Measurements from ENCODE around the gene TOMM40. TPM values are rescaled to one million over a fixed set of nuclear protein-coding genes. Genes with fewer than 3 reads are reported as not detected.

TOMM40 gene
- total RNA-seq (2022; extraction: Qiagen RNA extraction) = 188 to 264 TPM (median 240 TPM) in 5 replicates

DNA sequence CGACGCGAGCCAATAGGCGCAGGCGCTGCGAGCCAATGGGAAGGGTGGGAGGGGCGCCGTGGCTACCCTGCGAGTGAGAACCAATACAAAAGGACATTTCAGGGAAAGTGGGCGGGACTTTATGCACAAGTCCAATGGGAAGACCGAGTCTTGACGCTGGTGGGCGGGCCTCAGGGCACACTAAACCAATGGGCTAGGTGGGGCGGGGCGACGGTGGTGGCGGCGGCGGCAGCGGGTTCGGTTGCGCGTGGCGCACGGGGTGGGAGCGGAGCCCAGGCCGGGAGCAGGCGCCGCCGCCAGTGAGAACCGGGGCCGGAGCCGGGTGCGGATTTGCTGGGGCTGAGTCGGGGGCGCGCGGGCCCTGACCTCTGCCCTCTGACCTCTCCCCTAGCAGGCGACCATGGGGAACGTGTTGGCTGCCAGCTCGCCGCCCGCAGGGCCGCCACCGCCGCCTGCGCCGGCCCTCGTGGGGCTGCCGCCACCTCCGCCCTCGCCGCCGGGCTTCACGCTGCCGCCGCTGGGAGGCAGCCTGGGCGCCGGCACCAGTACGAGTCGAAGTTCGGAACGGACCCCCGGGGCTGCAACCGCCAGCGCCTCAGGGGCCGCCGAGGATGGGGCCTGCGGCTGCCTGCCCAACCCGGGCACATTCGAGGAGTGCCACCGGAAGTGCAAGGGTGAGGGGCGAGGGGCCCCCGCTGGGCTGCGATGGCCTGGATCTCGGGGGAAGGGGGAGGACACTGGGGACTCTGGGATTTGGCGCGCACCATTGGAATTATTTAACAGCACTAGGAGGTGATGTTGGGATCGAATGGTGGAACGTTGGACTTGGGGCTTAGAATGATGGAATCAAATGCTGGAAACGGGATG lies at the start of gene TOMM40:
TSS of gene TOMM40 (plus strand) at position 239 of the 867 bp plus-strand sequence. CDS start at position 401, 162 bp downstream.

GRCh38 chr19:44845612-44846454 lies 45.2 kb upstream of the TOMM40 start, which contains the start of gene NECTIN2:
Gene NECTIN2, plus strand, starts transcription at chr19:44846297. Its CDS starts 229 bp downstream, at chr19:44846526.

GRCh38 chr19:44905437-44906160 lies 14.5 kb downstream of the TOMM40 start, which contains the start of gene APOE:
Gene APOE, plus strand, starts transcription at chr19:44905796. Its CDS starts 829 bp downstream, at chr19:44906625.

GRCh38 chr19:44914433-44915206 lies 23.6 kb downstream of the TOMM40 start, which contains the start of gene APOC1:
Gene APOC1, plus strand, starts transcription at chr19:44914608. Its CDS starts 284 bp downstream, at chr19:44914892.

GRCh38 chr19:44942067-44942571 lies 51.1 kb downstream of the TOMM40 start, which contains the start of gene APOC4:
Gene APOC4, plus strand, starts transcription at chr19:44942237. Its CDS starts 41 bp downstream, at chr19:44942278.

Other genes starting within 250 kb of the TOMM40 start
- 102 to 134 TPM (median 128 TPM) in 5 replicates for gene PVR, start 247.3 kb upstream of the TOMM40 start, total RNA-seq (2022; extraction: Qiagen RNA extraction)
- 6.3 to 12.6 TPM (median 10.0 TPM) in 5 replicates for gene CEACAM19, start 219.8 kb upstream of the TOMM40 start, total RNA-seq (2022; extraction: Qiagen RNA extraction)
- gene CEACAM16, start 192.1 kb upstream of the TOMM40 start, total RNA-seq (2022; extraction: Qiagen RNA extraction) = 0.05 to 0.14 TPM (median 0.08 TPM) in 4 of 5 replicates, not detected in the other
- 25.7 to 66.4 TPM (median 59.5 TPM) in 5 replicates for gene BCL3, start 142.5 kb upstream of the TOMM40 start, total RNA-seq (2022; extraction: Qiagen RNA extraction)
- gene CBLC, start 113.4 kb upstream of the TOMM40 start, total RNA-seq (2022; extraction: Qiagen RNA extraction) = 0.06 TPM in 1 of 5 replicates, not detected in the others
- 56.0 to 89.4 TPM (median 81.7 TPM) in 5 replicates for gene BCAM, start 82.2 kb upstream of the TOMM40 start, total RNA-seq (2022; extraction: Qiagen RNA extraction)
- 68.1 to 82.4 TPM (median 79.9 TPM) in 5 replicates for gene NECTIN2, start 45.0 kb upstream of the TOMM40 start, total RNA-seq (2022; extraction: Qiagen RNA extraction)
- 10.3 to 17.3 TPM (median 12.0 TPM) in 5 replicates for gene APOE, start 14.5 kb downstream of the TOMM40 start, total RNA-seq (2022; extraction: Qiagen RNA extraction)
- 91.2 to 130 TPM (median 94.0 TPM) in 5 replicates for gene APOC1, start 23.4 kb downstream of the TOMM40 start, total RNA-seq (2022; extraction: Qiagen RNA extraction)
- not detected in 5 replicates for gene APOC4, start 51.0 kb downstream of the TOMM40 start, total RNA-seq (2022; extraction: Qiagen RNA extraction)
- gene APOC2, start 54.8 kb downstream of the TOMM40 start, total RNA-seq (2022; extraction: Qiagen RNA extraction) = not detected in 5 replicates
- 119 to 206 TPM (median 194 TPM) in 5 replicates for gene CLPTM1, start 64.1 kb downstream of the TOMM40 start, total RNA-seq (2022; extraction: Qiagen RNA extraction)
- gene RELB, start 110.2 kb downstream of the TOMM40 start, total RNA-seq (2022; extraction: Qiagen RNA extraction) = 21.2 to 36.9 TPM (median 33.8 TPM) in 5 replicates
- gene CLASRP, start 147.8 kb downstream of the TOMM40 start, total RNA-seq (2022; extraction: Qiagen RNA extraction) = 47.7 to 70.6 TPM (median 64.3 TPM) in 5 replicates
- gene ZNF296, start 185.2 kb downstream of the TOMM40 start, total RNA-seq (2022; extraction: Qiagen RNA extraction) = 11.5 to 21.3 TPM (median 18.6 TPM) in 5 replicates
- gene GEMIN7, start 188.0 kb downstream of the TOMM40 start, total RNA-seq (2022; extraction: Qiagen RNA extraction) = 81.0 to 104 TPM (median 81.9 TPM) in 5 replicates
- gene PPP1R37, start 201.9 kb downstream of the TOMM40 start, total RNA-seq (2022; extraction: Qiagen RNA extraction) = 27.7 to 43.9 TPM (median 36.7 TPM) in 5 replicates